IMR-90 (cell line): ENCODE results near the gene BPIFB1. TPM values are rescaled to one million over a fixed set of nuclear protein-coding genes. Genes with fewer than 3 reads are reported as not detected.

Source experiments
- ATAC-seq: fragments of 200-7000 bp; cut with Tn5 transposase; 2 replicates; pipeline ENCODE4 v1.9.1; 2020; ENCODE audit warnings: low read depth, mild to moderate bottlenecking, moderate library complexity
- BruUV-seq: library from RNA; stranded (reverse); fragments of 400-500 nt; replicated peaks from 2 replicates; lab custom pipeline; 2021; lab: Mats Ljungman, UMichigan
- CTCF ChIA-PET: fragments of 300-600 bp; formaldehyde crosslinking; extraction: SDS; loops from one replicate; lab custom pipeline; 2021; ENCODE audit warnings: antibody characterized with exemption; lab: Yijun Ruan, JAX
- POLR2A ChIA-PET: fragments of 300-600 bp; sonication (Branson Sonifier 250); formaldehyde crosslinking; loops from one replicate; lab custom pipeline; 2022; ENCODE audit warnings: antibody characterized with exemption; ENCODE audit not compliant: unreplicated experiment; lab: Charles Lee
- DNase-seq: peaks from one replicate; pipeline ENCODE4 v3.0.0; 2013
- H2AFZ ChIP-seq: replicated peaks from 2 replicates; pipeline ENCODE3; 2013; ENCODE audit warnings: low read length, mild to moderate bottlenecking; ENCODE audit not compliant: poor library complexity
- H2AK5ac ChIP-seq: 2 replicates; pipeline ENCODE4 v1.6.1; 2013; ENCODE audit warnings: low read depth, low read length, inconsistent platforms
- H2AK9ac ChIP-seq: replicated peaks from 2 replicates; pipeline ENCODE3; 2013; ENCODE audit warnings: mild to moderate bottlenecking, low read depth, low read length, moderate library complexity; ENCODE audit not compliant: poor library complexity
- H2BK120ac ChIP-seq: 2 replicates; pipeline ENCODE4 v1.6.1; 2013; ENCODE audit warnings: low read depth, low read length, inconsistent platforms
- H2BK15ac ChIP-seq: 3 replicates; pipeline ENCODE4 v1.6.1; 2013; ENCODE audit warnings: low read depth, low read length, inconsistent platforms
- H2BK20ac ChIP-seq: 2 replicates; pipeline ENCODE4 v1.6.1; 2013; ENCODE audit warnings: low read depth, mild to moderate bottlenecking, inconsistent platforms, low read length, moderate library complexity
- H2BK5ac ChIP-seq: 2 replicates; pipeline ENCODE4 v1.6.1; 2013; ENCODE audit warnings: mild to moderate bottlenecking, low read depth, low read length, inconsistent platforms; ENCODE audit not compliant: poor library complexity, severe bottlenecking
- H3K14ac ChIP-seq: replicated peaks from 2 replicates; pipeline ENCODE4 v1.6.1; 2013; ENCODE audit warnings: low read depth, low read length, inconsistent platforms
- H3K18ac ChIP-seq: 2 replicates; pipeline ENCODE4 v1.6.1; 2013; ENCODE audit warnings: low read depth, low read length, control low read depth
- H3K23ac ChIP-seq: 2 replicates; pipeline ENCODE4 v1.6.1; 2013; ENCODE audit warnings: low read depth, low read length, inconsistent platforms
- H3K27ac ChIP-seq: 2 replicates; pipeline ENCODE4 v1.5.1; 2013; ENCODE audit warnings: mild to moderate bottlenecking, control low read depth, low read length; ENCODE audit not compliant: insufficient read depth
- H3K27me3 ChIP-seq: 2 replicates; pipeline ENCODE4 v1.6.1; 2013; ENCODE audit warnings: low read length; ENCODE audit not compliant: control insufficient read depth, insufficient read depth
- H3K36me3 ChIP-seq: 2 replicates; pipeline ENCODE4 v1.6.1; 2013; ENCODE audit warnings: low read length, mixed read lengths; ENCODE audit not compliant: control insufficient read depth, insufficient read depth
- H3K4ac ChIP-seq: 2 replicates; pipeline ENCODE4 v1.6.1; 2013; ENCODE audit warnings: low read depth, low read length, inconsistent platforms
- H3K4me1 ChIP-seq: 2 replicates; pipeline ENCODE4 v1.6.1; 2013; ENCODE audit warnings: low read length, mixed read lengths; ENCODE audit not compliant: control insufficient read depth, insufficient read depth
- H3K4me2 ChIP-seq: 2 replicates; pipeline ENCODE4 v1.6.1; 2013; ENCODE audit warnings: low read depth, mild to moderate bottlenecking, control low read depth, low read length, moderate library complexity
- H3K4me3 ChIP-seq: 2 replicates; pipeline ENCODE4 v1.5.1; 2013; ENCODE audit warnings: low read depth, mild to moderate bottlenecking, control low read depth, low read length, moderate library complexity; ENCODE audit not compliant: insufficient read depth
- H3K56ac ChIP-seq: 2 replicates; pipeline ENCODE4 v1.6.1; 2013; ENCODE audit warnings: low read length, inconsistent platforms; ENCODE audit not compliant: insufficient read depth; ENCODE audit errors: extremely low read depth
- H3K79me1 ChIP-seq, 2 experiments: 2 replicates each; pipeline ENCODE4 v1.6.1; 2013; ENCODE audit warnings: low read length in 2 of 2, inconsistent platforms in 1 of 2, low read depth in 1 of 2
- H3K9ac ChIP-seq: 2 replicates; pipeline ENCODE4 v1.6.1; 2013; ENCODE audit warnings: low read depth, low read length, control low read depth
- H3K9me1 ChIP-seq: 2 replicates; pipeline ENCODE4 v1.6.1; 2013; ENCODE audit warnings: low read length, inconsistent platforms; ENCODE audit not compliant: insufficient read depth
- H3K9me3 ChIP-seq: 2 replicates; pipeline ENCODE4 v1.6.1; 2013; ENCODE audit warnings: low read length; ENCODE audit not compliant: control insufficient read depth, insufficient read depth
- H4K20me1 ChIP-seq: 2 replicates; pipeline ENCODE4 v1.6.1; 2013; ENCODE audit warnings: low read length, inconsistent platforms; ENCODE audit not compliant: insufficient read depth
- H4K5ac ChIP-seq: 2 replicates; pipeline ENCODE4 v1.6.1; 2013; ENCODE audit warnings: mild to moderate bottlenecking, low read depth, low read length, control low read depth
- H4K8ac ChIP-seq, 2 experiments: 2 replicates each; pipeline ENCODE4 v1.6.1; 2013; ENCODE audit warnings: low read depth in 2 of 2, low read length in 2 of 2, control low read depth in 1 of 2, inconsistent platforms in 1 of 2
- H4K91ac ChIP-seq: 2 replicates; pipeline ENCODE4 v1.6.1; 2013; ENCODE audit warnings: low read depth, low read length, inconsistent platforms; ENCODE audit not compliant: insufficient read depth
- BHLHE40 ChIP-seq: fragments of 150-350 bp; IDR thresholded peaks from 2 replicates; pipeline ENCODE4 v1.6.1; 2016; ENCODE audit warnings: mild to moderate bottlenecking, low read depth, low read length
- CHD1 ChIP-seq: IDR thresholded peaks from 2 replicates; pipeline ENCODE4 v1.6.1; 2012; ENCODE audit warnings: low read depth, low read length, improper control_type of control experiment
- FOS ChIP-seq: fragments of 150-350 bp; IDR thresholded peaks from 2 replicates; pipeline ENCODE4 v1.6.1; 2016; ENCODE audit warnings: low read depth, low read length
- POLR2A ChIP-seq: IDR thresholded peaks from 2 replicates; pipeline ENCODE4 v1.6.1; 2012; ENCODE audit warnings: mild to moderate bottlenecking, low read depth, low read length
- RAD21 ChIP-seq: IDR thresholded peaks from 2 replicates; pipeline ENCODE4 v1.6.1; 2012; ENCODE audit warnings: low read length, improper control_type of control experiment
- RCOR1 ChIP-seq: IDR thresholded peaks from 2 replicates; pipeline ENCODE4 v1.6.1; 2012; ENCODE audit warnings: mild to moderate bottlenecking, low read length, improper control_type of control experiment; ENCODE audit not compliant: insufficient replicate concordance
- RFX5 ChIP-seq: IDR thresholded peaks from 2 replicates; pipeline ENCODE4 v1.8.0; 2012; ENCODE audit warnings: low read depth, mild to moderate bottlenecking, low read length, moderate library complexity
- SMC3 ChIP-seq: fragments of 150-350 bp; IDR thresholded peaks from 2 replicates; pipeline ENCODE4 v1.6.1; 2016; ENCODE audit warnings: low read depth, mild to moderate bottlenecking, antibody characterized with exemption, low read length, moderate library complexity
- whole genome bisulfite sequencing, 2 experiments: methylation state at CpG; one replicate each; pipeline versions ENCODE4 v1.1.5 to v1.1.7; 2013; ENCODE audit warnings: missing lambda C conversion rate in 2 of 2; ENCODE audit not compliant: insufficient read length in 1 of 2; ENCODE audit errors: extremely low coverage in 2 of 2; 5-methylcytosine and 5-hydroxymethylcytosine counted together
- dilution Hi-C: fragments of 300-500 bp; cut with HindIII; formaldehyde crosslinking; loops from one replicate; pipeline ENCODE4 v1.14.3; 2018; ENCODE audit warnings: low sequenced_read_pairs; ENCODE audit not compliant: unreplicated experiment
- in situ Hi-C: fragments of 300-500 bp; cut with MboI; formaldehyde crosslinking; loops from 3 replicates; pipeline ENCODE4 v1.14.3; 2019; ENCODE audit warnings: low sequenced_read_pairs, inconsistent platforms, mixed read lengths
- intact Hi-C: fragments of 100-400 bp; cut with micrococcal nuclease; formaldehyde crosslinking; loops from 2 replicates; pipeline ENCODE4 v1.10.0; 2022
- polyA plus RNA-seq, 3 experiments: library from polyadenylated mRNA; depleted of rRNA; stranded (reverse); fragments of >200 nt; gene quantifications; 2 replicates each; pipeline ENCODE4 v1.2.3, GENCODE V29; 2012; ENCODE audit warnings: low replicate concordance in 1 of 3
- total RNA-seq: library from RNA; depleted of rRNA; stranded (reverse); fragments of >200 nt; gene quantifications from 2 replicates; pipeline ENCODE4 v1.2.3, GENCODE V29; 2012
- TF ChIP-seq, protein P1 (sequence below): conservative IDR thresholded peaks from 2 replicates; pipeline ENCODE4 v1.5.1; 2012; ENCODE audit warnings: mild to moderate bottlenecking, low read depth, low read length, improper control_type of control experiment
- TF ChIP-seq, protein P2 (sequence below): fragments of 150-350 bp; IDR thresholded peaks from 2 replicates; pipeline ENCODE4 v1.6.1; 2017; ENCODE audit warnings: mild to moderate bottlenecking, antibody characterized with exemption, low read length, low read depth
- TF ChIP-seq, protein P3 (sequence below): fragments of 150-350 bp; IDR thresholded peaks from 2 replicates; pipeline ENCODE4 v1.6.1; 2016; ENCODE audit warnings: low read depth, mild to moderate bottlenecking, low read length, moderate library complexity, borderline replicate concordance

Gene BPIFB1
- total and polyA plus RNA-seq, 2 of the 4 experiments (the other 2 are of a cell fraction) = not detected

- POLR2A ChIA-PET = no interaction called here
- H3K27ac ChIP-seq = no peak overlapping the region
- H2AFZ ChIP-seq = no peak overlapping the region
- H2AK5ac ChIP-seq = no peak overlapping the region
- no TSS peak for BruUV-seq
- CTCF ChIA-PET = no interaction called here
- no peak for TF ChIP-seq POLR2A
- TF ChIP-seq, protein P1, sequence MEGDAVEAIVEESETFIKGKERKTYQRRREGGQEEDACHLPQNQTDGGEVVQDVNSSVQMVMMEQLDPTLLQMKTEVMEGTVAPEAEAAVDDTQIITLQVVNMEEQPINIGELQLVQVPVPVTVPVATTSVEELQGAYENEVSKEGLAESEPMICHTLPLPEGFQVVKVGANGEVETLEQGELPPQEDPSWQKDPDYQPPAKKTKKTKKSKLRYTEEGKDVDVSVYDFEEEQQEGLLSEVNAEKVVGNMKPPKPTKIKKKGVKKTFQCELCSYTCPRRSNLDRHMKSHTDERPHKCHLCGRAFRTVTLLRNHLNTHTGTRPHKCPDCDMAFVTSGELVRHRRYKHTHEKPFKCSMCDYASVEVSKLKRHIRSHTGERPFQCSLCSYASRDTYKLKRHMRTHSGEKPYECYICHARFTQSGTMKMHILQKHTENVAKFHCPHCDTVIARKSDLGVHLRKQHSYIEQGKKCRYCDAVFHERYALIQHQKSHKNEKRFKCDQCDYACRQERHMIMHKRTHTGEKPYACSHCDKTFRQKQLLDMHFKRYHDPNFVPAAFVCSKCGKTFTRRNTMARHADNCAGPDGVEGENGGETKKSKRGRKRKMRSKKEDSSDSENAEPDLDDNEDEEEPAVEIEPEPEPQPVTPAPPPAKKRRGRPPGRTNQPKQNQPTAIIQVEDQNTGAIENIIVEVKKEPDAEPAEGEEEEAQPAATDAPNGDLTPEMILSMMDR = no peak
- TF ChIP-seq RCOR1 = no peak
- no peak for TF ChIP-seq SMC3
- TF ChIP-seq FOS = no peak
- TF ChIP-seq BHLHE40 = no peak
- TF ChIP-seq, protein P2, sequence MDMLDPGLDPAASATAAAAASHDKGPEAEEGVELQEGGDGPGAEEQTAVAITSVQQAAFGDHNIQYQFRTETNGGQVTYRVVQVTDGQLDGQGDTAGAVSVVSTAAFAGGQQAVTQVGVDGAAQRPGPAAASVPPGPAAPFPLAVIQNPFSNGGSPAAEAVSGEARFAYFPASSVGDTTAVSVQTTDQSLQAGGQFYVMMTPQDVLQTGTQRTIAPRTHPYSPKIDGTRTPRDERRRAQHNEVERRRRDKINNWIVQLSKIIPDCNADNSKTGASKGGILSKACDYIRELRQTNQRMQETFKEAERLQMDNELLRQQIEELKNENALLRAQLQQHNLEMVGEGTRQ = no peak
- TF ChIP-seq, protein P3, sequence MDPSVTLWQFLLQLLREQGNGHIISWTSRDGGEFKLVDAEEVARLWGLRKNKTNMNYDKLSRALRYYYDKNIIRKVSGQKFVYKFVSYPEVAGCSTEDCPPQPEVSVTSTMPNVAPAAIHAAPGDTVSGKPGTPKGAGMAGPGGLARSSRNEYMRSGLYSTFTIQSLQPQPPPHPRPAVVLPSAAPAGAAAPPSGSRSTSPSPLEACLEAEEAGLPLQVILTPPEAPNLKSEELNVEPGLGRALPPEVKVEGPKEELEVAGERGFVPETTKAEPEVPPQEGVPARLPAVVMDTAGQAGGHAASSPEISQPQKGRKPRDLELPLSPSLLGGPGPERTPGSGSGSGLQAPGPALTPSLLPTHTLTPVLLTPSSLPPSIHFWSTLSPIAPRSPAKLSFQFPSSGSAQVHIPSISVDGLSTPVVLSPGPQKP = no peak
- no peak for TF ChIP-seq RAD21
- TF ChIP-seq RFX5 = no peak
- no peak for TF ChIP-seq CHD1
- no peak overlapping the region for H4K8ac ChIP-seq
- H3K36me3 ChIP-seq = peaks cover 6% of the 10 kb centered on the region
- H3K9me3 ChIP-seq = no peaks in the 10 kb centered on the region
- no peak overlapping the region for H3K4ac ChIP-seq
- no peak for DNase-seq
- peaks cover 4% of the 10 kb centered on the region; the same call in 1 of the 2 replicates for H3K9me1 ChIP-seq
- H3K4me1 ChIP-seq = no peaks in the 10 kb centered on the region
- H2AK9ac ChIP-seq = no peak overlapping the region
- H3K56ac ChIP-seq = no peak overlapping the region
- no peak overlapping the region for H4K5ac ChIP-seq
- no peaks in the 10 kb centered on the region for H3K79me1 ChIP-seq
- ATAC-seq = no peak
- no peak overlapping the region for H2BK20ac ChIP-seq
- H4K91ac ChIP-seq = no peak overlapping the region
- no peak overlapping the region for H3K9ac ChIP-seq
- peaks cover 7% of the 10 kb centered on the region for H3K27me3 ChIP-seq
- no peak overlapping the region for H3K4me3 ChIP-seq
- H2BK5ac ChIP-seq = no peak overlapping the region
- H3K23ac ChIP-seq = no peak overlapping the region
- intact Hi-C loops (no loop called here), dilution Hi-C loops (no loop called here), in situ Hi-C loops (no loop called here)
- H3K14ac ChIP-seq = no peak overlapping the region
- WGBS, 2 experiments = no CpG with 5 or more reads among the region's 9 CpGs
- no peak overlapping the region for H2BK15ac ChIP-seq
- no peak overlapping the region for H3K4me2 ChIP-seq
- no peak overlapping the region for H2BK120ac ChIP-seq
- H4K20me1 ChIP-seq = no peaks in the 10 kb centered on the region; the same call in 1 of the 2 replicates
- H3K18ac ChIP-seq = no peak overlapping the region
Measured at GRCh38 chr20:33345342-33345741, 62.3 kb downstream of the BPIFB1 start.
